OCI-LY1 (cell line): ENCODE measurements around the gene HSPA4.

Experiments used
- EZH2 ChIP-seq: fragments of 200-600 bp; sonication (generic), shearing (Covaris generic); IDR thresholded peaks from 2 replicates; pipeline ENCODE4 v1.8.0; 2017; ENCODE audit warnings: borderline replicate concordance, mixed run types, mild to moderate bottlenecking, antibody characterized with exemption, low read length, moderate library complexity, mixed read lengths
- TF ChIP-seq, protein P1 (sequence below): fragments of 200-600 bp; sonication (generic), shearing (Covaris generic); IDR thresholded peaks from 2 replicates; pipeline ENCODE4 v1.5.1; 2017; ENCODE audit warnings: mild to moderate bottlenecking, antibody characterized with exemption, low read length, moderate library complexity, mixed read lengths

DNA sequence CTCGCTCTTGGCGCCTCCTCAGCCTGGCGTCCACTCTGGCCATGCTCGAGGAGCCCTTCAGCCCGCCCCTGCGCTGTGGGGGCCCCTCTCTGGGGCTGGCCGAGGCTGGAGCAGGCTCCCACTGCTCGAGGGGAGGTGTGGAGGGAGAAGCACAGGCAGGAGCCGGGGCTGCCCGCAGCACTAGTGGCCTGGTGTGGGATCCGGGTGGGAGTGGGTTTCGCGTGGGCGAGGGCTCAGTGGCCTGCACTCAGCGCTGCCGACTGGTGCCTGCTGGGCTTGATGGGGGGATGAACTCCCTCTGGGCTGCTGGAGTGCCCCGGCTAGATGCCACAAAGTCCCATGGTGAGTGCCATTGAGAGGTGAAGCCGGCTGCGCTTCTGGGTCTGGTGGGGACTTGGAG is 4.4 kb upstream of the HSPA4 start:
- TF ChIP-seq, protein P1, sequence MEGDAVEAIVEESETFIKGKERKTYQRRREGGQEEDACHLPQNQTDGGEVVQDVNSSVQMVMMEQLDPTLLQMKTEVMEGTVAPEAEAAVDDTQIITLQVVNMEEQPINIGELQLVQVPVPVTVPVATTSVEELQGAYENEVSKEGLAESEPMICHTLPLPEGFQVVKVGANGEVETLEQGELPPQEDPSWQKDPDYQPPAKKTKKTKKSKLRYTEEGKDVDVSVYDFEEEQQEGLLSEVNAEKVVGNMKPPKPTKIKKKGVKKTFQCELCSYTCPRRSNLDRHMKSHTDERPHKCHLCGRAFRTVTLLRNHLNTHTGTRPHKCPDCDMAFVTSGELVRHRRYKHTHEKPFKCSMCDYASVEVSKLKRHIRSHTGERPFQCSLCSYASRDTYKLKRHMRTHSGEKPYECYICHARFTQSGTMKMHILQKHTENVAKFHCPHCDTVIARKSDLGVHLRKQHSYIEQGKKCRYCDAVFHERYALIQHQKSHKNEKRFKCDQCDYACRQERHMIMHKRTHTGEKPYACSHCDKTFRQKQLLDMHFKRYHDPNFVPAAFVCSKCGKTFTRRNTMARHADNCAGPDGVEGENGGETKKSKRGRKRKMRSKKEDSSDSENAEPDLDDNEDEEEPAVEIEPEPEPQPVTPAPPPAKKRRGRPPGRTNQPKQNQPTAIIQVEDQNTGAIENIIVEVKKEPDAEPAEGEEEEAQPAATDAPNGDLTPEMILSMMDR, result no peak
- no peak for TF ChIP-seq EZH2
